Endothelial cell of umbilical vein (primary cell): ENCODE results near the gene ARHGAP45.

Experiments used
- CTCF ChIP-seq, 2 donors: IDR thresholded peaks; 1 replicate in 1 of 2; 2 replicates in 1 of 2; pipeline ENCODE4 v1.5.1; 2011; ENCODE audit warnings: low read length in 2 of 2, mild to moderate bottlenecking in 2 of 2, moderate library complexity in 2 of 2, control low read depth in 1 of 2, inconsistent platforms in 1 of 2, low read depth in 1 of 2; ENCODE audit not compliant: insufficient read depth in 1 of 2; ENCODE audit errors: extremely low read depth in 1 of 2
- EZH2 ChIP-seq: IDR thresholded peaks from 2 replicates; pipeline ENCODE4 v1.6.1; 2012; ENCODE audit warnings: borderline replicate concordance, low read depth, mild to moderate bottlenecking, moderate library complexity, low read length, inconsistent platforms; ENCODE audit not compliant: severe bottlenecking
- FOS ChIP-seq: IDR thresholded peaks from 2 replicates; pipeline ENCODE4 v1.6.1; 2011; ENCODE audit warnings: mild to moderate bottlenecking, low read length, moderate library complexity, borderline replicate concordance; ENCODE audit not compliant: insufficient read depth
- GATA2 ChIP-seq: IDR thresholded peaks from 2 replicates; pipeline ENCODE4 v1.7.0; 2011; ENCODE audit warnings: low read depth, mild to moderate bottlenecking, moderate library complexity, mixed read lengths, low read length; ENCODE audit not compliant: insufficient read length, insufficient read depth
- JUN ChIP-seq: IDR thresholded peaks from 2 replicates; pipeline ENCODE4 v1.6.1; 2011; ENCODE audit warnings: borderline replicate concordance, low read depth; ENCODE audit not compliant: insufficient read length, insufficient read depth
- MYC ChIP-seq: IDR thresholded peaks from one replicate; pipeline ENCODE4 v1.6.1; 2011; ENCODE audit warnings: mild to moderate bottlenecking, low read depth, low read length
- POLR2A ChIP-seq: IDR thresholded peaks from 2 replicates; pipeline ENCODE4 v1.6.1; 2012; ENCODE audit warnings: low read depth, mild to moderate bottlenecking, control low read depth, low read length
- POLR2AphosphoS5 ChIP-seq: IDR thresholded peaks from 2 replicates; pipeline ENCODE4 v1.6.1; 2012; ENCODE audit warnings: low read depth, mild to moderate bottlenecking, control low read depth, low read length, moderate library complexity; ENCODE audit not compliant: insufficient read depth
- TF ChIP-seq, protein P1 (sequence below): IDR thresholded peaks from 2 replicates; pipeline ENCODE4 v1.6.1; 2011; ENCODE audit not compliant: insufficient read depth, insufficient read length

DNA sequence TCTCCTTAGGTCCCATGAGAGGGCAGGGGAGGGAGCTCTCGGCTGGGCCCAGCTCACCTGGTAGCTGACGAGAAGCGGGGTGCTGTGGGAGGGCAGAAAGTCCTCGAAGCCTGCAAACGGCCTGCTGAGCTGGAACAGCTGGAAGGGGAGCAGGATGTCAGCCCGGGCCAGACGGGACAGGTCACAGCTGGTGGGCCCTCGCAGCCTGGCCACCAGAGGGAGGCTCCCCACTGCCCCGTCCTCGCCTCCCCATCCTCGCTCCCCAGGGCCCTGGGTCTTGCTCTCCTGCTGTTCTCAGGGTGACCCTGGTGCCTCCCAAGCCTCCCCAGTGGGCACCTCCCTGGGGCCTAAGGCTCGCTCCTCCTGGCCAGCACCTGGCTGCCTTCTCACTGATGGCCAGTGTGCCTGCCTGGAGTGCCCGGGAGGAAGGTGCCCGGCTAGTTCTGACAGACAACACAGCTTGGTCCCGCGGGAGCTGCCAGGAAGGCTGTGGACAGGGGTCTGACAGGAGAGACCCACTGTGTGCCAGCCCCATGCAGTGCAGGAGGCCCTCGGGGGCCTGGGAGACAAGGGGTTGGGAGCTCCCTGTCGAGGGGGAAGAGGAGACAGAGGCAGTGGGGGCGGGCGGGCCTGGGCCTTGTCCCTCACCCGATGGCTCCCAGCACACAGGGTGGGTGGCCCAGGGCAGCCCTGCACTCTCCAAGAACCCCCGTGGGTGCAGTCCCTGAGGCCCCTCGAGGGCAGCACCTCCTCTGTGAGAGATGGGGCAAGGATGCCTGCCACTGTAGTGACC lies 57.1 kb downstream of the ARHGAP45 start:
- no peak for TF ChIP-seq CTCF (IDR thresholded peaks at IDR 0.05; ENCODE audit: extremely low read depth in 1 of 2, insufficient read depth in 1 of 2, low read depth in 1 of 2, low read length in 2 of 2)
- no peak for TF ChIP-seq POLR2A
- no peak for TF ChIP-seq EZH2
- TF ChIP-seq POLR2AphosphoS5 = no peak
- no peak for TF ChIP-seq GATA2
- TF ChIP-seq MYC = no peak
- TF ChIP-seq FOS = no peak
- TF ChIP-seq, protein P1, sequence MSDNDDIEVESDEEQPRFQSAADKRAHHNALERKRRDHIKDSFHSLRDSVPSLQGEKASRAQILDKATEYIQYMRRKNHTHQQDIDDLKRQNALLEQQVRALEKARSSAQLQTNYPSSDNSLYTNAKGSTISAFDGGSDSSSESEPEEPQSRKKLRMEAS = no peak
- TF ChIP-seq JUN = no peak
